ENCODE results near the gene RPE65.
"Not testable (repeated sequence)": the region's sequence is repeated elsewhere in the genome, so short reads cannot be mapped to it uniquely, and the experiment has no call there.

RPE65 gene

GRCh38 chr1:68453060-68453670 lies 3.4 kb upstream of the RPE65 start:
- no peak for DNase-seq (ENCODE audit: low read depth)

- DNase-seq (ENCODE audit: low read depth) = no peak
Observed at GRCh38 chr1:68448365-68448764, 1.4 kb downstream of the RPE65 start.

- DNase-seq (ENCODE audit: low read depth) = no peak
Observed at GRCh38 chr1:68445709-68446108, 4.0 kb downstream of the RPE65 start.

GRCh38 chr1:68442822-68443556 lies 6.8 kb downstream of the RPE65 start:
- DNase-seq (ENCODE audit: low read depth) = peak; percentile 73

GRCh38 chr1:68442006-68442405 lies 7.7 kb downstream of the RPE65 start:
- DNase-seq (ENCODE audit: low read depth) = peak; percentile 3

- no peak for DNase-seq (ENCODE audit: low read depth)
Observed at GRCh38 chr1:68438310-68438709, 11.4 kb downstream of the RPE65 start.

GRCh38 chr1:68433395-68433794 lies 16.4 kb downstream of the RPE65 start:
- DNase-seq (ENCODE audit: low read depth) = no peak

- no peak for DNase-seq (ENCODE audit: low read depth)
Observed at GRCh38 chr1:68431076-68431475, 18.7 kb downstream of the RPE65 start.

- peak; percentile 23 for DNase-seq (ENCODE audit: low read depth)
Observed at GRCh38 chr1:68429233-68429808, 20.4 kb downstream of the RPE65 start.

GRCh38 chr1:68426594-68426993 lies 23.2 kb downstream of the RPE65 start:
- DNase-seq (ENCODE audit: low read depth) = no peak

- DNase-seq (ENCODE audit: low read depth) = no peak
Observed at GRCh38 chr1:68421350-68421749, 28.4 kb downstream of the RPE65 start.

GRCh38 chr1:68409426-68409825 lies 40.3 kb downstream of the RPE65 start:
- no peak for DNase-seq (ENCODE audit: low read depth)

GRCh38 chr1:68401506-68401905 lies 48.2 kb downstream of the RPE65 start:
- no peak for DNase-seq (ENCODE audit: low read depth)

GRCh38 chr1:68395575-68395974 lies 54.2 kb downstream of the RPE65 start:
- DNase-seq (ENCODE audit: low read depth) = not testable (repeated sequence)

GRCh38 chr1:68392474-68392873 lies 57.3 kb downstream of the RPE65 start:
- not testable (repeated sequence) for DNase-seq (ENCODE audit: low read depth)

- DNase-seq (ENCODE audit: low read depth) = not testable (repeated sequence)
Observed at GRCh38 chr1:68385798-68386524, 63.8 kb downstream of the RPE65 start.

- DNase-seq (ENCODE audit: low read depth) = peak; percentile 93
Observed at GRCh38 chr1:68384872-68385411, 64.8 kb downstream of the RPE65 start.

GRCh38 chr1:68384321-68384813 lies 65.4 kb downstream of the RPE65 start:
- peak; percentile 100 for DNase-seq (ENCODE audit: low read depth)

GRCh38 chr1:68383092-68383491 lies 66.7 kb downstream of the RPE65 start:
- no peak for DNase-seq (ENCODE audit: low read depth)

GRCh38 chr1:68379085-68379478 lies 70.7 kb downstream of the RPE65 start:
- DNase-seq (ENCODE audit: low read depth) = peak; percentile 11
